NCI-H2227 (cell line): ENCODE results near the gene INTS15.

Experiments used
- DNase-seq: peaks from one replicate; lab custom pipeline; 2025; ENCODE audit not compliant: unreplicated experiment; lab: John Stamatoyannopoulos, UW

The INTS15 gene

DNA sequence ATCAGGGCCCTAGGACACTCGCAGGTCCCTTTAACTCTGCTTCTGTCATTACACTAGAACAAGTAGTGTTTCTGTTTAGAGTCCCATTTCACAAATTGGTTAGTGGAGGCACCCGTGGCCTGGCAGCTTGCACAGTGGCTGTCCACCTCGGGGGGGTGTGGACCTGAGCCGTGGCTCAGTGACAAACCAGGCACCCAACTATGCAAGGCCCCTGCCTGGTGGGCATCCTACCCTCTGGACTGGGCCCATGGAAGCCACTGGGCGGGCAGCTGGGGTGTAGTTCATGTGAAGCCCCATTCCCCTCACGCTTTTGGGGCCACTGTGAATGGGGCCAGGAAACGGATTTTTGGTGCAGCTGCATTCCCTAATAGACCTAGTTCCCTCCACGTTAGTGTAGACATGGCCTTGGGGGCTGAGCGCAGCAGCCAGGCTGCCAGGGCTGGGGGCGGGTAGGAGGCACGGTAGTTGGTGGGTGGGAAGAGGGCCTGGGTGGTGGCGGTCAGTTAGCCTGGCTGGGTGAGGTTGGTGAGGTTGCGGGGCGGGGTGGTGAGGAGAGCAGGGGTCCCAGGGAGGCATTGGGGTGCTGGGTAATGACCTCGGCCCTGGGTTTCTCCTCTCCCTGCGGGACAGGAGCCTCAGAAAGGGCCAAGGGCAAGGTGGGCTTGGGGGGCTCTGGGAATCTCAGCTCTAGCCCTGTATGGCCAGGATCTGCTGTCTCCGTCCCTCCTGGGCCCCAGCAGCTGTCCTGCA lies 66.0 kb downstream of the INTS15 start:
- no peak for DNase-seq

DNA sequence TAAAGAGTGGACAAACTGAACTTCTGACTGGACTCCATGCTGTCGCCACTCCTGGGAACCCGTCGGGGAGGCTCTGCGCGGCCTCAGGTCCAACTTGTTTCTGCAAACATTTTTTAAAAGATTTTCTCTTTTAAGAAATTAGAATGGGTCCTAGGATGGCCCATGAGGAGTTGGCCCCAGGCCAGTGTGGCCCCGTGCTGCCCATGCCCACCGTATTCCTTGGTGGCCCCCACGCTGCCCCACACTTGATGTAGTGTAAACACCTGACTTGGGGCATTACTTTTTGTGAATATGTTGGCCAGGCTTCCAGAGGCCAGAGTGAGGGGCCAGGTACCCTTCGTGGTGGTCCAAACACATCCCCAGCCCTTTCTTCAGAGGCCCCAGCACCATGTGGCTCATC lies 66.6 kb downstream of the INTS15 start:
- no peak for DNase-seq
